ENCODE results near the gene CYP24A1.

DNA sequence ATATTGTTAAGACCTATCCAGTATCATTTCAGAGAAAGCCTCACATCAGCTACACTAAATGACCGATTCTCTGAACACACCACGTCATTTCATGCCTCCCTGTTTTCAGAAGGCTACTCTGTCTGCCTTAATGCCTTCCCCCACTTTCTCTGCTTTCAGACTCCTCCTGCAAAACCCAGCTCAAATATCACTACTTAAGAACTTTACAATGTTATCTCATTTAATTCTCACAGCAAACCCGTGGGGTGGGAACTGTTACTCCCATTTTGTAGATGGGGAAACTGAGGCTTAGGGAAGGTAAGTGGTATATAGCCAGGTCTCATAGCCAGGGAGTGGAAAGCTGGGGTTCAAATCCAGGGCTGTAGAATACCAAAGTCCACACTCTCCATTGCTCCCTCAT lies 2.8 kb downstream of the CYP24A1 start:
- TF ChIP-seq GATA3 (IDR thresholded peaks at IDR 0.05; ENCODE audit: low read depth, low read length) (no peak), GATA2 (IDR thresholded peaks at IDR 0.05; ENCODE audit: low read depth, low read length) (no peak)
